ENCODE results near the gene GBP7. TPM values are rescaled to one million over a fixed set of nuclear protein-coding genes. Genes with fewer than 3 reads are reported as not detected.
A peak's percentile ranks its signal among the peaks of the same experiment; 100 is the strongest.

GBP7 gene
- total RNA-seq, 1 experiment from 2014 or later = not detected

DNA sequence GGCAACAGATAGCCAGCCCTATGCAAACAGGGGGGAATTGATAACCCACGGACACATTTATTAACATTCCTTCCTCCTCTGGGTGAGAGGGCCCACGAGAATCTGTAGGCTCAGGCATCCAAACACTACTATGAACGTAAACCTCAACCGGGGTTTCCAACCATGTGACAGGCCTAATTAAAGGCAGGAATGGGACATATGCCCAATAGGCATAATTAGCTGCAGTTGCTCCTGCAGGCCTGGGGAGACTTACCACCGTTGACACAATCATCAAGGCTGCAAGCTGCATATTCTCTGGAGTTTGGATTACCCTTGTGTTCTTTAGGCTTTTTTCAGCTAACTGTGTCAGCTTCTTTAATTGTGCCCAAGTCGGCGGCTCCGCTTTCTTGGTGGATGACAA lies 88.6 kb downstream of the GBP7 start:
- Histone ChIP-seq H3K9me3 (ENCODE audit: low read depth, low read length, poor library complexity, severe bottlenecking) (no peaks in the 10 kb centered on the region), H3K4me3 (ENCODE audit: low read depth, low read length, poor library complexity, severe bottlenecking) (no peak overlapping the region), H3K4me1 (ENCODE audit: insufficient read depth, low read length, poor library complexity, severe bottlenecking) (no peaks in the 10 kb centered on the region), H3K27me3 (replicated peaks; ENCODE audit: insufficient read depth, low read depth, low read length, poor library complexity) (no peaks in the 10 kb centered on the region), H3K36me3 (ENCODE audit: insufficient read depth, low read length, poor library complexity, severe bottlenecking) (no peaks in the 10 kb centered on the region), H3K27ac (ENCODE audit: low read depth, low read length, poor library complexity, severe bottlenecking) (no peak overlapping the region)
- ChIA-PET CTCF (no interaction called here), POLR2A (ENCODE audit: low non-redundant PET) (no interaction called here)
- TF ChIP-seq, protein P1, sequence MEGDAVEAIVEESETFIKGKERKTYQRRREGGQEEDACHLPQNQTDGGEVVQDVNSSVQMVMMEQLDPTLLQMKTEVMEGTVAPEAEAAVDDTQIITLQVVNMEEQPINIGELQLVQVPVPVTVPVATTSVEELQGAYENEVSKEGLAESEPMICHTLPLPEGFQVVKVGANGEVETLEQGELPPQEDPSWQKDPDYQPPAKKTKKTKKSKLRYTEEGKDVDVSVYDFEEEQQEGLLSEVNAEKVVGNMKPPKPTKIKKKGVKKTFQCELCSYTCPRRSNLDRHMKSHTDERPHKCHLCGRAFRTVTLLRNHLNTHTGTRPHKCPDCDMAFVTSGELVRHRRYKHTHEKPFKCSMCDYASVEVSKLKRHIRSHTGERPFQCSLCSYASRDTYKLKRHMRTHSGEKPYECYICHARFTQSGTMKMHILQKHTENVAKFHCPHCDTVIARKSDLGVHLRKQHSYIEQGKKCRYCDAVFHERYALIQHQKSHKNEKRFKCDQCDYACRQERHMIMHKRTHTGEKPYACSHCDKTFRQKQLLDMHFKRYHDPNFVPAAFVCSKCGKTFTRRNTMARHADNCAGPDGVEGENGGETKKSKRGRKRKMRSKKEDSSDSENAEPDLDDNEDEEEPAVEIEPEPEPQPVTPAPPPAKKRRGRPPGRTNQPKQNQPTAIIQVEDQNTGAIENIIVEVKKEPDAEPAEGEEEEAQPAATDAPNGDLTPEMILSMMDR (conservative IDR thresholded peaks at IDR 0.05; ENCODE audit: low read depth, low read length) = no peak
- DNase-seq (ENCODE audit: low spot score) = peak; percentile 12
- BruUV-seq (replicated peaks) = no TSS peak
- intact Hi-C loops (cut with micrococcal nuclease; ENCODE audit: unreplicated experiment) = loop anchor here (5.0 kb wide), 1 partner anchor 370 kb away; no protein-coding TSS in a partner anchor

DNA sequence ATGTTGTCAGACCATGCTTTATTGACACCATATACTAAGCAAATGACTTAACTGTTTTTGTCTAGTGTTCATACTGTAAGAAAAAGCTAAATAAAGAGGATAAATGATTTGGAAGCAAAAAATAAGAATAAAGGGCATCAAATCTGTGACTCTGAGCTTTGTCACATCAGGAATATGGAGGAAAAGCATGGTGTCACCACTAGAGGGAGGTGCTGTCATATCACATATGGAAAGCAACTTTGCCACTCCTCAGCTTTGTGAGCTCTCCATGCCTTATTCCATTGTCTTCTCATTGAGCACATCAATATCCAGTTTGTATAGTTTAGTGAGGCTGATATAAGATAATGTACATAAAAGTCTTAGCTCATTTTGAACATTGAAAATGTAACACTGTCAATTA lies 90.0 kb downstream of the GBP7 start:
- POLR2A ChIA-PET (ENCODE audit: low non-redundant PET) = interaction anchor here (0.6 kb wide), 1 partner anchor 101 kb away, joined by 3 read pairs; no protein-coding TSS in a partner anchor
- no TSS peak for BruUV-seq (replicated peaks)

More for the DNA sequence above, 90.0 kb downstream of the GBP7 start:
- no peak overlapping the region for H3K4me3 ChIP-seq (ENCODE audit: low read depth, low read length, poor library complexity, severe bottlenecking)
- no peaks in the 10 kb centered on the region for H3K4me1 ChIP-seq (ENCODE audit: insufficient read depth, low read length, poor library complexity, severe bottlenecking)
- H3K36me3 ChIP-seq (ENCODE audit: insufficient read depth, low read length, poor library complexity, severe bottlenecking) = no peaks in the 10 kb centered on the region
- DNase-seq (ENCODE audit: low spot score) = peak; percentile 78
- TF ChIP-seq EZH2 (IDR thresholded peaks at IDR 0.05; ENCODE audit: borderline replicate concordance, low read depth, low read length, poor library complexity, severe bottlenecking) = no peak
- TF ChIP-seq, protein P1 (conservative IDR thresholded peaks at IDR 0.05; ENCODE audit: low read depth, low read length) = peak; percentile 87
- H3K27ac ChIP-seq (ENCODE audit: low read depth, low read length, poor library complexity, severe bottlenecking) = no peak overlapping the region
- intact Hi-C loops (cut with micrococcal nuclease; ENCODE audit: unreplicated experiment) = loop anchor here (1.0 to 5.0 kb wide), 2 partner anchors 273 to 372 kb away; no protein-coding TSS in a partner anchor
- CTCF ChIA-PET = interaction anchor here (0.5 to 1.2 kb wide), 9 partner anchors 64 to 677 kb away, joined by 3 to 8 read pairs (median 4); no protein-coding TSS in a partner anchor
- no peaks in the 10 kb centered on the region for H3K27me3 ChIP-seq (replicated peaks; ENCODE audit: insufficient read depth, low read depth, low read length, poor library complexity)
- no peaks in the 10 kb centered on the region for H3K9me3 ChIP-seq (ENCODE audit: low read depth, low read length, poor library complexity, severe bottlenecking)

Other genes with a start within 250 kb of the GBP7 start
- gene KYAT3, start 183.4 kb downstream of the GBP7 start, total RNA-seq (2021) = 31.1 and 35.4 TPM in 2 replicates
- 21.1 and 23.9 TPM in 2 replicates for gene RBMXL1, start 183.4 kb downstream of the GBP7 start, total RNA-seq (2021)
- 2.6 and 6.3 TPM in 2 replicates for gene GBP3, start 153.1 kb downstream of the GBP7 start, total RNA-seq (2021)
- 9.4 and 10.1 TPM in 2 replicates for gene GBP1, start 110.8 kb downstream of the GBP7 start, total RNA-seq (2021)
- 4.4 and 4.5 TPM in 2 replicates for gene GBP2, start 49.9 kb downstream of the GBP7 start, total RNA-seq (2021)
- gene GBP4, start 22.9 kb upstream of the GBP7 start, total RNA-seq (2021) = 0.79 and 1.7 TPM in 2 replicates
- 0.09 TPM in 1 of 2 replicates, not detected in the other for gene GBP5, start 96.9 kb upstream of the GBP7 start, total RNA-seq (2021)
- not detected in 2 replicates for gene GBP6, start 188.1 kb upstream of the GBP7 start, total RNA-seq (2021)

Measured in A673 (cell line).